ENCODE results near the gene CRACDL.

Gene CRACDL

DNA sequence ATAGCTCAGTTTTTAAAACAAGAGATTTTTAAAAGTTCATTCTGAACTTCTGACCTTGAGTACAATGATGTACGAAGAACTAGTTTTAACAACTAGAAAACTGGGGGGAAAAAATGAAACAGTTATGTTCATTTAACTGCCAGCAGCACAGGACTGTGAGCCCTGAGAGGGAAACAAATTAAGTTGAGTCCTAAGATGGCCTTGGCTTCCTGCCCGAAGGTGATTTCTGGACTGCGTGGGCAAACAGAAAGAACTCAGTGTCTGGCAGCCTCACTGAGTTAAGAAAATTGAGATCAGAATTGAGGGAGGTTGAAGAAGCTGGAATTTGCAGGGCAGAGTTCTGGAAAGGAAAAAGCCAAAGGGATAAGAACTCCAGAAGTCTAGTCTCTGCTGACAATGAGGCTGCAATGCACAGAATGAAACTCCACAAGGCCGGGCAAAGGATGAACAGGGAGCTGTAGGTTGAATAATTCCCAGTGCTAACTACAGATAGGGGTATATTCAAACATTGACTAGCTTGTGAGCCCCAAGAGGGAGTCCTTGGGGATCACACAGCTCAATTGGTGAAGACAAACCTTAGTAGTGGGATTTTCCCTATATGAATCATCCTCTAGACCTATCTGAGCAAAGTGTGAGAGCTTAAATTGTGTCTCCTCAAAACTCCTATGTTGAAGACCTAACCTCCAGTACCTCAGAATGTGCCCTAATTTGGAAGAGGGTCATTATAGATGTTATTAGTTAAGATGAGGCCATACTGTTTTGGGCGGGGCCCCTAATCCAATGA lies 13.1 kb upstream of the CRACDL start:
- no peak overlapping the region for H3K4me3 ChIP-seq (ENCODE audit: control insufficient read depth, low read depth, low read length)
- TF ChIP-seq, protein P1, sequence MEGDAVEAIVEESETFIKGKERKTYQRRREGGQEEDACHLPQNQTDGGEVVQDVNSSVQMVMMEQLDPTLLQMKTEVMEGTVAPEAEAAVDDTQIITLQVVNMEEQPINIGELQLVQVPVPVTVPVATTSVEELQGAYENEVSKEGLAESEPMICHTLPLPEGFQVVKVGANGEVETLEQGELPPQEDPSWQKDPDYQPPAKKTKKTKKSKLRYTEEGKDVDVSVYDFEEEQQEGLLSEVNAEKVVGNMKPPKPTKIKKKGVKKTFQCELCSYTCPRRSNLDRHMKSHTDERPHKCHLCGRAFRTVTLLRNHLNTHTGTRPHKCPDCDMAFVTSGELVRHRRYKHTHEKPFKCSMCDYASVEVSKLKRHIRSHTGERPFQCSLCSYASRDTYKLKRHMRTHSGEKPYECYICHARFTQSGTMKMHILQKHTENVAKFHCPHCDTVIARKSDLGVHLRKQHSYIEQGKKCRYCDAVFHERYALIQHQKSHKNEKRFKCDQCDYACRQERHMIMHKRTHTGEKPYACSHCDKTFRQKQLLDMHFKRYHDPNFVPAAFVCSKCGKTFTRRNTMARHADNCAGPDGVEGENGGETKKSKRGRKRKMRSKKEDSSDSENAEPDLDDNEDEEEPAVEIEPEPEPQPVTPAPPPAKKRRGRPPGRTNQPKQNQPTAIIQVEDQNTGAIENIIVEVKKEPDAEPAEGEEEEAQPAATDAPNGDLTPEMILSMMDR (IDR thresholded peaks at IDR 0.05; ENCODE audit: control insufficient read depth, insufficient read depth, low read depth, low read length, missing control alignments) = no peak
- no peak for DNase-seq (ENCODE audit: low read depth)

DNA sequence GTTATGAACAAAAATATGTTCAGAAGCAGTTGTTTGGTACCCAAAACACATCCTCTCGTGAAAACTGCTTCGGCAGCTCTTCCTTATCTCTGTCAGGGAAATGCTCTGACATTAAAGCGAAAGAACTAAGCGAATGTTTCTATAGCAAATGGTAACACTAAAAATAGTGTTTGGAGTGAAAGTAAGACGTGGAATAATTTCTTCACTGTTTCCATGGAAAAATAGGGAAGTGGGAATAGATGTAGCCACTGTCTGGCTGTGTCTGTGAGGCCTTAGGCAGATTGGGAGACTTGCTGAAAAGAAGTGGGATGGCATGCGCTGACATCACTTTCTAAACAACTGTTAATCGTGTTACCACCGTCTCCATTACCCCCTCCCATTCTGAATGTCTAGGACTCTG lies 11.5 kb upstream of the CRACDL start:
- no peak for DNase-seq (ENCODE audit: low read depth)
- TF ChIP-seq, protein P1 (IDR thresholded peaks at IDR 0.05; ENCODE audit: control insufficient read depth, insufficient read depth, low read depth, low read length, missing control alignments) = no peak
- no peak overlapping the region for H3K4me3 ChIP-seq (ENCODE audit: control insufficient read depth, low read depth, low read length)

DNA sequence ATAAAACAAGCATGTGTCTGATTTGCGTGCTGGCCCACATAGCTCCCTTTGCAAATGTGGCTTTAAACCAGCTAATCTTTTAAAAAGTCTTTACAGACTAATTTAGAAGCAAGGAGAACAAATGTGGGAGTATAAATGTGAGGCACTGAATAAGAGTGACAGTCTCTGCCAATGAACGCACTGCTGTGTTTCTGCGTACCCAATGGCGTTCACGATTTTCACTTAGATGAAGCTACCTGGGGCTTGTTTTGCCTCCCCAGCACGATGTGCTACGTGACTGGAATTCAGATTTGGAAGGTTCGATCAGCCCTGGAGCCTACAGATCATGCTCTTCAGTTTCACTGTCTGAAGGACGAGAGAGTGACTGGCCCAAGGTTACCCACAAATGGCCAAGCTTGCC lies 10.8 kb upstream of the CRACDL start:
- H3K4me3 ChIP-seq (ENCODE audit: control insufficient read depth, low read depth, low read length) = no peak overlapping the region
- no peak for DNase-seq (ENCODE audit: low read depth)
- TF ChIP-seq, protein P1 (IDR thresholded peaks at IDR 0.05; ENCODE audit: control insufficient read depth, insufficient read depth, low read depth, low read length, missing control alignments) = no peak

DNA sequence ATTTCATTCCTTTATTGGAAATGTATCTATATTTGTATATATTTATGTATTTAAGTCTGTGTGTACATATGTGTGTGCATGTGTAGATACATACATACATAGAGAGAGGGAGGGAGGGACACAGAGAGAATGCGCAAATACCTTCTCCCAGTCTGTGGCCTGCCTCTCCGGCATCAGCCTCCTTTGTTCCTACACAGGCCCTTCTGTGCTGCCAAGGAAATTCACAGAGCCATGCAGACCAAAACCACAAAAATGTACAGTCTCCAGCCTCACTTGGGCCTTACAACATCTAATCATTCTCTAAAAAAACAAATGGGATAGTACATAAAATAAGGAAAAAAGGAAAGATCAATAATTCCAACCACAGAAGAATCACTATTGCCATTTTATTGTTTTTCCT lies 8.8 kb upstream of the CRACDL start:
- no peak overlapping the region for H3K4me3 ChIP-seq (ENCODE audit: control insufficient read depth, low read depth, low read length)
- DNase-seq (ENCODE audit: low read depth) = no peak
- TF ChIP-seq, protein P1 (IDR thresholded peaks at IDR 0.05; ENCODE audit: control insufficient read depth, insufficient read depth, low read depth, low read length, missing control alignments) = no peak

DNA sequence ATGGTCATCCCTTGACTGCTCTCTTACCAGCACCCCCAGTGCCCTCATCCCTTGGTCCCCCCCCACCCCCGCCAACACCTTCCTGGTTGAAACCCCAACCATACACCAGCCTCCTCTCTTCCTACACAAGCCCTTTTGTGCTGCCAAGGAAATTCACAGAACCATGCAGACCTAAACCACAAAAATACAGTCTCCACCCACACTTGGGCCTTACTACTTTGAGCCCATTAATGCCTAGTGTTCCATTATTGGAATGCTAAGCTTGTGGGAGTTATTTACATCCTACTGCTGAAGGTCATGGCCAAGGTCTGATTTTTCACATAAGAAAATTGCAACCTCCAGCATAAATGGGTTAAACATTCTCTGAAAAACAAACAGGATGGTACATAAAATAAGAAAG lies 4.1 kb upstream of the CRACDL start:
- no peak overlapping the region for H3K4me3 ChIP-seq (ENCODE audit: control insufficient read depth, low read depth, low read length)
- DNase-seq (ENCODE audit: low read depth) = no peak
- TF ChIP-seq, protein P1 (IDR thresholded peaks at IDR 0.05; ENCODE audit: control insufficient read depth, insufficient read depth, low read depth, low read length, missing control alignments) = no peak

DNA sequence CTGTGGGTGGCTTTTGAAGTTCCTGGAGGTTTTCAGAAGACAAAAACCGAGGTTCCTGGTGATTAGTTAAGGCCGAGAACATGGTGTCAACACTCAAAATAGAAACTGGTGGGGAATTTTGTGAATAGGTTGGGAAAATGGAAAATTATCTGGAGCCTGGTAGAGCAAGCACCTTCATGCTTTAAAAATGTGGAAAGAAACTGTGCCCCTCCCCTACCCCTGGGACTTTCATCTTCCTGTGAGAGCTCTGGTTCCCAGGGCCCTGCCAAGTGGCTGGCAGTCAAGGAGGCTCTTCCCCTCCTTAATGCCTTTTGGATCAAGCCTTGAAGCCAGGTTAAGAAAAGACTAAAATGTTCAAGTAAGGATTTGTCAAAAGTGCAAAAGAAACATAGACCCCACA lies 1.9 kb upstream of the CRACDL start:
- no peak for DNase-seq (ENCODE audit: low read depth)
- TF ChIP-seq, protein P1 (IDR thresholded peaks at IDR 0.05; ENCODE audit: control insufficient read depth, insufficient read depth, low read depth, low read length, missing control alignments) = no peak

More for the DNA sequence above, 1.9 kb upstream of the CRACDL start:
- no peak overlapping the region for H3K4me3 ChIP-seq (ENCODE audit: control insufficient read depth, low read depth, low read length)
